AG10803 (cell line): Measurements from ENCODE around the gene GHR.
"Not testable (repeated sequence)": the region's sequence is repeated elsewhere in the genome, so short reads cannot be mapped to it uniquely, and the experiment has no call there.

Experiments
- DNase-seq: peaks from one replicate; pipeline ENCODE4 v3.0.0; 2010; ENCODE audit warnings: low read depth
- H3K4me3 ChIP-seq: 2 replicates; pipeline ENCODE4 v1.5.1; 2011; ENCODE audit warnings: mild to moderate bottlenecking, low read length, control low read depth
- CTCF ChIP-seq: conservative IDR thresholded peaks from 2 replicates; pipeline ENCODE4 v1.5.1; 2011; ENCODE audit warnings: mild to moderate bottlenecking, low read length, control low read depth, inconsistent platforms

GHR gene

GRCh38 chr5:42569953-42570548 lies 146.8 kb downstream of the GHR start:
- TF ChIP-seq CTCF = no peak
- DNase-seq = no peak

GRCh38 chr5:42570966-42571960 lies 148.0 kb downstream of the GHR start:
- peak; percentile 6 for DNase-seq
- H3K4me3 ChIP-seq = no peak overlapping the region
- TF ChIP-seq CTCF = no peak

More at GRCh38 chr5:42569953-42570548, 146.8 kb downstream of the GHR start:
- no peak overlapping the region for H3K4me3 ChIP-seq

GRCh38 chr5:42572313-42572712 lies 149.1 kb downstream of the GHR start:
- no peak for TF ChIP-seq CTCF
- H3K4me3 ChIP-seq = no peak overlapping the region
- DNase-seq = no peak

DNA sequence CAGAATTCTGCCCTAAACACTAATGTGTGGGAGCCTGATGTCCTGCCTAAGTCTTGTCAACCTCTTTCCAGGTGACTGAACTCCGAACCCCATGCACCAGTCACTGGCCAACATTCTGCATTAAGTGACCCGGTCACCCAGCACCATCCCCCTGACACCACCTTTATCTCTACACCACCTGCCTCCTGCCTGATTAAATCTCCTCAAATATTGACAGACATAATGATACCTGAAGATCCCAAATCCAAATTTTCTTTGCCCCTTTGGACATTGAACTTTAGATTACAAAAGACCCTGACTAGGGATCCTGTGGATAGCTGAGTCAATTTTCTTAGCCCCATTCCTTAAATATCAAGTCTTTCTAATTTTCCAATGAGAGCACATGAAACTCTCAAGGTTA lies 150.1 kb downstream of the GHR start:
- TF ChIP-seq CTCF = no peak
- DNase-seq = no peak
- no peak overlapping the region for H3K4me3 ChIP-seq

GRCh38 chr5:42575914-42576313 lies 152.7 kb downstream of the GHR start:
- DNase-seq, H3K4me3 ChIP-seq: not testable (repeated sequence)

- not testable (repeated sequence) for DNase-seq, H3K4me3 ChIP-seq
Observed at GRCh38 chr5:42578901-42579300, 155.7 kb downstream of the GHR start.

DNA sequence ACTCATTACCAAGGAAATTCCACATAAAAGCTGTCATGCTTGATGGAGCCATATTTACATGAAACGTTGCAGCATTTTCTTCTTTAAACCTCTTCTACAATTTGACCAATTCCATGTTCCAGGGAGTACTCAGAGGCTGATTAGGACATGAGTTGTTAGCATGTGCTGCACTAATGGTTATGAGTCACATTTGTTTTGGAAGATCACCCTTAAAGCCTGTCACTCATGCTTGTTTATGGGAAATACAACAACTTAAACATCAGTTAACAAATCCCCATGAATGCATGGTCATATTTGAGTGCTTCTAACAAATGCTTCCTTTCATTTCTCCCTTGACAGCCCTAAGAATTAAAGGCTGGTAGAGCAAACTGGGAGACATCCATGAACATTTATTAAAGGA lies 156.1 kb downstream of the GHR start:
- H3K4me3 ChIP-seq = no peak overlapping the region
- DNase-seq = no peak
- TF ChIP-seq CTCF = no peak

DNA sequence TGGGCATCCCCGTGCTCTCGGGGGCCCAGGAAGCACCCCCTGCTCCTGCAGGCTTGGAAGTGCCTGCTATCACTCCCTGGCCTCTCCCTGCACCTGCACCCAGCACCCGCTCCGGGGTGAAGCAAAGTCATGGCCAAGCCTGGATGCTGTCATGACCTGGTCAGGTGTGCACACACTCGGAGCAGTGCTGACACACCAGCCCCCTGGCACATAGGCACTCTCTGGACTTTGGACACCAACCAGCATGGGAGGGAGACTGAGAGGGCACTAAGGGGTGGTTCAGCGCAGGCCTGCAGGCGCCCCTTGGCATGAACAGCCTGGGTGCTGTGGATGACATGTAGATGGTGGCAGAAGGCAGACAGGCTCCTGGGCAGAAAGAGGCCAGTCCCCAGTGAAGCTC lies 158.6 kb downstream of the GHR start:
- H3K4me3 ChIP-seq = no peak overlapping the region
- no peak for DNase-seq
- no peak for TF ChIP-seq CTCF
